ENCODE data around the gene CALHM6. TPM values are rescaled to one million over a fixed set of nuclear protein-coding genes. Genes with fewer than 3 reads are reported as not detected.

The CALHM6 gene
- total and polyA plus RNA-seq, 4 donors = 2.0 to 22.4 (median 6.2) TPM

- H3K9ac ChIP-seq (ENCODE audit: low read depth in 1 of 2, low read length in 2 of 2) = no peak overlapping the region
- H3K4me1 ChIP-seq (ENCODE audit: control insufficient read depth in 4 of 4, insufficient read depth in 4 of 4, low read length in 3 of 4) = no peaks in the 10 kb centered on the region
- H3K27ac ChIP-seq (ENCODE audit: low read depth in 1 of 2, low read length in 2 of 2) = no peak overlapping the region
- H3K4me3 ChIP-seq (ENCODE audit: low read depth in 1 of 3, low read length in 3 of 3) = no peak overlapping the region
- no peaks in the 10 kb centered on the region for H3K36me3 ChIP-seq (ENCODE audit: control insufficient read depth in 4 of 4, insufficient read depth in 3 of 4, low read depth in 1 of 4, low read length in 3 of 4)
- no peaks in the 10 kb centered on the region for H3K27me3 ChIP-seq (ENCODE audit: control insufficient read depth in 4 of 4, insufficient read depth in 4 of 4, low read length in 3 of 4)
- 51% methylated on average over 2 of the region's 2 CpGs for WGBS
- no peaks in the 10 kb centered on the region for H3K9me3 ChIP-seq (ENCODE audit: control insufficient read depth in 4 of 4, low read length in 3 of 4)
- no peak for TF ChIP-seq EGR1 (IDR thresholded peaks at IDR 0.05; ENCODE audit: low read depth in 2 of 2)
- no peak for TF ChIP-seq ATF3 (IDR thresholded peaks at IDR 0.05)
- TF ChIP-seq YY1 (IDR thresholded peaks at IDR 0.05) = no peak
- no peak for TF ChIP-seq RXRA (IDR thresholded peaks at IDR 0.05)
- no peak for TF ChIP-seq JUND (IDR thresholded peaks at IDR 0.05)
- no peak for TF ChIP-seq MAX (IDR thresholded peaks at IDR 0.05)
- no peak for TF ChIP-seq NR2F2 (IDR thresholded peaks at IDR 0.05)
- no peak for TF ChIP-seq HNF4G (IDR thresholded peaks at IDR 0.05)
- no peak for TF ChIP-seq CTCF (IDR thresholded peaks at IDR 0.05; ENCODE audit: low read depth, low read length, missing input control)
- TF ChIP-seq GABPA (IDR thresholded peaks at IDR 0.05 in 1 of 2, conservative IDR thresholded peaks at IDR 0.05 in 1 of 2) = no peak
- no peak for TF ChIP-seq SP1 (IDR thresholded peaks at IDR 0.05)
- TF ChIP-seq ZBTB33 (IDR thresholded peaks at IDR 0.05) = no peak
- TF ChIP-seq TAF1 (conservative IDR thresholded peaks at IDR 0.05) = no peak
- no peak for TF ChIP-seq REST (IDR thresholded peaks at IDR 0.05)
- TF ChIP-seq FOXA2 (IDR thresholded peaks at IDR 0.05) = no peak
- no peak for TF ChIP-seq FOXA1 (IDR thresholded peaks at IDR 0.05)
- no peak for TF ChIP-seq HNF4A (conservative IDR thresholded peaks at IDR 0.05)
- no peak for TF ChIP-seq RAD21 (IDR thresholded peaks at IDR 0.05)
- no peak for DNase-seq (ENCODE audit: low spot score)
Measured at GRCh38 chr6:116483616-116484015, 22.4 kb downstream of the CALHM6 start.

All from liver (tissue), 9 donors.